GDM1 (cell line): ENCODE results near the gene RNF222.

Experiments used
- DNase-seq: peaks from one replicate; lab custom pipeline; 2025; lab: John Stamatoyannopoulos, UW

RNF222 gene

GRCh38 chr17:8345052-8345690, 52.5 kb downstream of the RNF222 start:
- DNase-seq = peak; percentile 44

GRCh38 chr17:8341456-8341855, 56.2 kb downstream of the RNF222 start:
- DNase-seq = no peak
